Stimulated activated naive B cell treated with anti-CD40 and anti-IgM and Interleukin-4, amounts not matched to agents 10 μg/mL and 1 μg/mL and 100 μg/mL, for 72 hours (primary cell): Measurements from ENCODE around the gene HS2ST1.

Experiments used
- ATAC-seq, 2 donors: fragments of 150-1000 bp; cut with Tn5 transposase; replicated peaks; 2 replicates each; pipeline ENCODE4 v1.10.0; 2021; ENCODE audit warnings: moderate library complexity in 1 of 2
- DNase-seq: peaks from one replicate; pipeline ENCODE4 v3.0.0; 2021
- H3K27ac Mint-ChIP-seq: one replicate; pipeline ENCODE4 v1.8.0; 2022; ENCODE audit warnings: mild to moderate bottlenecking, mixed read lengths
- H3K27me3 Mint-ChIP-seq, 2 donors: one replicate each; pipeline ENCODE4 v1.8.0; 2022; ENCODE audit warnings: mixed read lengths in 2 of 2
- H3K36me3 Mint-ChIP-seq, 2 donors: one replicate each; pipeline ENCODE4 v1.8.0; 2022; ENCODE audit warnings: mixed read lengths in 2 of 2, mild to moderate bottlenecking in 1 of 2
- H3K4me1 Mint-ChIP-seq, 2 donors: one replicate each; pipeline ENCODE4 v1.8.0; 2022; ENCODE audit warnings: mixed read lengths in 2 of 2, mild to moderate bottlenecking in 1 of 2
- H3K4me3 Mint-ChIP-seq, 2 donors: one replicate each; pipeline ENCODE4 v1.8.0; 2022; ENCODE audit warnings: mild to moderate bottlenecking in 2 of 2, mixed read lengths in 2 of 2, moderate library complexity in 1 of 2
- H3K9me3 Mint-ChIP-seq, 2 donors: one replicate each; pipeline ENCODE4 v1.8.0; 2022; ENCODE audit warnings: mixed read lengths in 2 of 2, mild to moderate bottlenecking in 1 of 2

Gene HS2ST1

GRCh38 chr1:87148661-87149060 is 234.2 kb downstream of the HS2ST1 start:
- Mint-ChIP-seq H3K36me3 (no peaks in the 10 kb centered on the region), H3K27me3 (peaks cover 28 to 52% of the 10 kb centered on the region in 2 donors), H3K4me1 (peaks cover 13 to 19% of the 10 kb centered on the region in 2 donors), H3K27ac (no peak overlapping the region), H3K9me3 (peaks cover 0 to 3% of the 10 kb centered on the region in 2 donors), H3K4me3 (no peak overlapping the region)
- DNase-seq (no peak), ATAC-seq (no peak)

- H3K4me3 Mint-ChIP-seq, result no peak overlapping the region
- no peaks in the 10 kb centered on the region for H3K36me3 Mint-ChIP-seq
- H3K27me3 Mint-ChIP-seq, result peaks cover 29 to 53% of the 10 kb centered on the region in 2 donors
- DNase-seq (no peak), ATAC-seq (no peak)
- no peak overlapping the region for H3K27ac Mint-ChIP-seq
- H3K9me3 Mint-ChIP-seq, result peaks cover 0 to 3% of the 10 kb centered on the region in 2 donors
- peaks cover 13 to 19% of the 10 kb centered on the region in 2 donors for H3K4me1 Mint-ChIP-seq
These were observed 235.0 kb downstream of the HS2ST1 start for GRCh38 chr1:87149241-87150041.

GRCh38 chr1:87150143-87150542 is 235.7 kb downstream of the HS2ST1 start:
- H3K27ac Mint-ChIP-seq, result no peak overlapping the region
- DNase-seq (no peak), ATAC-seq (no peak)
- peaks cover 29 to 49% of the 10 kb centered on the region in 2 donors for H3K27me3 Mint-ChIP-seq
- H3K4me3 Mint-ChIP-seq, result no peak overlapping the region
- H3K9me3 Mint-ChIP-seq, result no peaks in the 10 kb centered on the region
- no peaks in the 10 kb centered on the region for H3K36me3 Mint-ChIP-seq
- peaks cover 13 to 19% of the 10 kb centered on the region in 2 donors for H3K4me1 Mint-ChIP-seq

- Mint-ChIP-seq H3K27me3 (peaks cover 25 to 53% of the 10 kb centered on the region in 2 donors), H3K27ac (peak overlapping the region; percentile 0), H3K36me3 (no peaks in the 10 kb centered on the region), H3K4me1 (peaks cover 13 to 19% of the 10 kb centered on the region in 2 donors), H3K4me3 (peak overlapping the region; percentile 77 to 84), H3K9me3 (no peaks in the 10 kb centered on the region)
- ATAC-seq, result peak; percentile 89 to 91
- peak; percentile 54 for DNase-seq
These were observed 237.3 kb downstream of the HS2ST1 start for GRCh38 chr1:87151500-87152421.

GRCh38 chr1:87154384-87154783 is 239.9 kb downstream of the HS2ST1 start:
- DNase-seq (no peak), ATAC-seq (no peak)
- peaks cover 11 to 19% of the 10 kb centered on the region in 2 donors for H3K4me1 Mint-ChIP-seq
- H3K27me3 Mint-ChIP-seq, result peaks cover 13 to 40% of the 10 kb centered on the region in 2 donors
- no peaks in the 10 kb centered on the region for H3K9me3 Mint-ChIP-seq
- H3K36me3 Mint-ChIP-seq, result no peaks in the 10 kb centered on the region
- H3K27ac Mint-ChIP-seq, result no peak overlapping the region
- H3K4me3 Mint-ChIP-seq, result no peak overlapping the region

GRCh38 chr1:87155170-87155569 is 240.7 kb downstream of the HS2ST1 start:
- H3K9me3 Mint-ChIP-seq, result no peaks in the 10 kb centered on the region
- H3K36me3 Mint-ChIP-seq, result no peaks in the 10 kb centered on the region
- DNase-seq (no peak), ATAC-seq (no peak)
- peaks cover 9 to 38% of the 10 kb centered on the region in 2 donors for H3K27me3 Mint-ChIP-seq
- H3K27ac Mint-ChIP-seq, result no peak overlapping the region
- H3K4me1 Mint-ChIP-seq, result peaks cover 11 to 19% of the 10 kb centered on the region in 2 donors
- H3K4me3 Mint-ChIP-seq, result no peak overlapping the region

GRCh38 chr1:87155648-87156047 is 241.2 kb downstream of the HS2ST1 start:
- no peak overlapping the region for H3K4me3 Mint-ChIP-seq
- H3K36me3 Mint-ChIP-seq, result no peaks in the 10 kb centered on the region
- H3K9me3 Mint-ChIP-seq, result no peaks in the 10 kb centered on the region
- ATAC-seq (no peak), DNase-seq (no peak)
- peaks cover 9 to 37% of the 10 kb centered on the region in 2 donors for H3K27me3 Mint-ChIP-seq
- no peak overlapping the region for H3K27ac Mint-ChIP-seq
- peaks cover 11 to 17% of the 10 kb centered on the region in 2 donors for H3K4me1 Mint-ChIP-seq

- Mint-ChIP-seq H3K27me3 (peaks cover 5 to 32% of the 10 kb centered on the region in 2 donors), H3K36me3 (no peaks in the 10 kb centered on the region), H3K4me1 (peaks cover 10 to 13% of the 10 kb centered on the region in 2 donors), H3K27ac (no peak overlapping the region), H3K9me3 (no peaks in the 10 kb centered on the region), H3K4me3 (no peak overlapping the region)
- DNase-seq (no peak), ATAC-seq (no peak)
These were observed 241.7 kb downstream of the HS2ST1 start for GRCh38 chr1:87156124-87156523.

- Mint-ChIP-seq H3K36me3 (no peaks in the 10 kb centered on the region), H3K9me3 (no peaks in the 10 kb centered on the region), H3K27me3 (peaks cover 0 to 10% of the 10 kb centered on the region in 2 donors), H3K4me1 (no peaks in the 10 kb centered on the region), H3K4me3 (no peak overlapping the region), H3K27ac (no peak overlapping the region)
- ATAC-seq, result no peak
- DNase-seq, result no peak
These were observed 245.0 kb downstream of the HS2ST1 start for GRCh38 chr1:87159378-87159915.
